Muscle layer of colon (tissue), 2 donors: ENCODE measurements around the gene RSPH1.

Source experiments
- H3K27ac ChIP-seq: one replicate; pipeline ENCODE4 v1.7.0; 2013; ENCODE audit warnings: low read depth, mild to moderate bottlenecking, low read length, moderate library complexity
- H3K27me3 ChIP-seq, 2 donors: one replicate each; pipeline ENCODE4 v1.7.0; 2013; ENCODE audit warnings: low read length in 2 of 2, mild to moderate bottlenecking in 2 of 2; ENCODE audit not compliant: insufficient read depth in 2 of 2, control insufficient read depth in 1 of 2
- H3K36me3 ChIP-seq: one replicate; pipeline ENCODE4 v1.7.0; 2013; ENCODE audit warnings: mild to moderate bottlenecking, low read length; ENCODE audit not compliant: insufficient read depth
- H3K4me1 ChIP-seq: one replicate; pipeline ENCODE4 v1.7.0; 2013; ENCODE audit warnings: mild to moderate bottlenecking, low read length; ENCODE audit not compliant: insufficient read depth
- H3K4me3 ChIP-seq, 2 donors: one replicate each; pipeline ENCODE4 v1.7.0; 2013; ENCODE audit warnings: low read length in 2 of 2, low read depth in 1 of 2, mild to moderate bottlenecking in 1 of 2, moderate library complexity in 1 of 2
- H3K9ac ChIP-seq: one replicate; pipeline ENCODE4 v1.7.0; 2013; ENCODE audit warnings: low read length
- H3K9me3 ChIP-seq: one replicate; pipeline ENCODE4 v1.7.0; 2013; ENCODE audit warnings: mild to moderate bottlenecking, low read length
- donor health status: abdominal sarcoma.
- donor health status: Adenocarcinoma of cecum.

The RSPH1 gene

DNA sequence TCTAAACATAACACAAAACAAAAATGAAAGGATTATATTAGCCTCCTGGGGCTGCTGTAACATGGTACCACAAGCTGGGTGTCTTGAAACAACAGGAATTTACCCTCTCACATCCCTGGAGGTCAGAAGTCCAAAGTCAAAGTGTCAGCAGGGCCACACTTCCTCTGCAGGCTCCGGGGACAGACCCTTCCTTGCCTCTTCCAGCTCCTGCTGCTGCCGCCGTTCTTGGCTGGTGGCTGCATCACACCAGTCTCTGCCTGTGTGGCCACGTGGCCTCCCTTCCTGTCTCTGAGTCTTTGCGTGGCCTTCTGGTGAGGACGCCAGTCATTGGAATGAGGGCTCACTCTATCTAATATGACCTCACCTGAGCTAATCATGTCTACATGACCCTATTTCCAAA, 25.8 kb upstream of the RSPH1 start:
- no peak overlapping the region for H3K4me3 ChIP-seq
- H3K9ac ChIP-seq: no peak overlapping the region
- H3K27ac ChIP-seq: no peak overlapping the region
- peaks cover 23% of the 10 kb centered on the region for H3K4me1 ChIP-seq
- peaks cover 11% of the 10 kb centered on the region for H3K36me3 ChIP-seq
- no peaks in the 10 kb centered on the region for H3K9me3 ChIP-seq
- no peaks in the 10 kb centered on the region for H3K27me3 ChIP-seq

GRCh38 chr21:42521384-42521783, 25.4 kb upstream of the RSPH1 start:
- no peak overlapping the region for H3K9ac ChIP-seq
- no peaks in the 10 kb centered on the region for H3K9me3 ChIP-seq
- H3K27ac ChIP-seq: no peak overlapping the region
- peaks cover 22% of the 10 kb centered on the region for H3K4me1 ChIP-seq
- H3K36me3 ChIP-seq: peaks cover 11% of the 10 kb centered on the region
- H3K27me3 ChIP-seq: no peaks in the 10 kb centered on the region
- H3K4me3 ChIP-seq: no peak overlapping the region

GRCh38 chr21:42520628-42521253, 24.7 kb upstream of the RSPH1 start:
- Histone ChIP-seq H3K9ac (no peak overlapping the region), H3K27me3 (no peaks in the 10 kb centered on the region), H3K9me3 (no peaks in the 10 kb centered on the region), H3K27ac (no peak overlapping the region), H3K4me3 (no peak overlapping the region), H3K4me1 (peaks cover 16% of the 10 kb centered on the region), H3K36me3 (peaks cover 11% of the 10 kb centered on the region)

DNA sequence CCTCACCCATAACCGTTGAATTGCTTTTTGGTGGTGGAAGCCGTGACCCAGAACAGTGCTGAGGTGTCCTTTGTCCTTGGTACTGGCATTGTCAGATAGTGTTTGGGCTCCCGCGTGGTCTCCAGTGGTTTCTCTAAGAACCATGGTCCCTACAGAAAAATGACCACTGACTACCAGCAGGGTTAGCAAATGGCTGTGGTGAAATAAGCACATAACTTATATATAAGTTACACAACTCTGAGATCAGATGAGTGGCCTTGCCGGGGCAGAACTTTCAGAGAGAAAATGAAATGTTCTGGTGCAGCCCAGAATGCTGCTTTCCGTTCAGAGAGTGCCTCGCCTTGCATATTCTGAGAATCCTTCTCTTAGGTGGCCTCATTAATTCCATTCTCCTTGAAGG, 22.6 kb upstream of the RSPH1 start:
- Histone ChIP-seq H3K27me3 (no peaks in the 10 kb centered on the region), H3K4me3 (no peak overlapping the region), H3K9me3 (no peaks in the 10 kb centered on the region), H3K27ac (no peak overlapping the region), H3K36me3 (peaks cover 11% of the 10 kb centered on the region), H3K4me1 (peaks cover 12% of the 10 kb centered on the region), H3K9ac (no peak overlapping the region)

DNA sequence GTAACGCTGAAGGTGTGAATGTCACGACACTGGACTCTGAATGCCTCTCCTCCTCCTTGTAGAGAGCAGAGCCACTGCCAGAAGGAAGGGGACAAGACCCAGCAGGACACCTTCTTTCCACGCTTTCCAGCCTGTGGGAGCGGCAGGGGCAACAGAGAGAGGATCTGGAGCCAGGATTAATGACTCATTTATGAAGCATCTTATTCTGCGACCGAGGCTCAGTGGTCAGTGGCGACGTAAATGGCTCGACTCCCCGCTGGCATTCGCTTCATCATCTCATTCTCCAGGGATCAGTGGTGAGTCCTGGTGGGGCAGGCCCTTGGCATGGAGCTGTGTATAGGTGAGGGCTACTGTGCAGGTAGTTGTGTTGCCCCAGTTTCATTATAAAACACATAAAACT, 22.2 kb upstream of the RSPH1 start:
- H3K9ac ChIP-seq: no peak overlapping the region

GRCh38 chr21:42515708-42516502, 19.9 kb upstream of the RSPH1 start:
- no peaks in the 10 kb centered on the region for H3K27me3 ChIP-seq
- peaks cover 11% of the 10 kb centered on the region for H3K36me3 ChIP-seq
- no peak overlapping the region for H3K9ac ChIP-seq
- no peak overlapping the region for H3K27ac ChIP-seq
- no peak overlapping the region for H3K4me3 ChIP-seq
- H3K4me1 ChIP-seq: peaks cover 12% of the 10 kb centered on the region
- no peaks in the 10 kb centered on the region for H3K9me3 ChIP-seq

More for the DNA sequence above, 22.2 kb upstream of the RSPH1 start:
- Histone ChIP-seq H3K4me1 (peaks cover 12% of the 10 kb centered on the region), H3K9me3 (no peaks in the 10 kb centered on the region), H3K4me3 (no peak overlapping the region), H3K36me3 (peaks cover 11% of the 10 kb centered on the region), H3K27me3 (no peaks in the 10 kb centered on the region), H3K27ac (no peak overlapping the region)

DNA sequence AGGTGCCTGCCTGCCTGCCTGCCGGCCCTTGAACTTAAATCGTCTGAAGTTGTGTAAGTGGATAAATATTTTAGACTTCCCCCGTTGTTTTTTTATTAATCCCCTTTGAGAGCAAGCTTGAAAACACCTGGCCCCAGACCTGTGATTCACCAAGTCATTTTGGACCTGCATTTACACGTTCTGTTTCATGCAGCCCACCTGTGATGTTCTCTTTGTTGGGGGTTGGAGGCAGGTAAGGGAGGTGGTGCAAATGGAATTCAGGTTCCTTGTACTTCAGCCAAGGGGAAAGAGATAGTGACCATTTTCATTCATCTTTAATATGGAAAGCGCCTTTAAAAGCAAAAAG, 18.8 kb upstream of the RSPH1 start:
- peak overlapping the region; percentile 55 for H3K27ac ChIP-seq
- peaks cover 10% of the 10 kb centered on the region for H3K36me3 ChIP-seq
- H3K9ac ChIP-seq: peak overlapping the region; percentile 21
- no peaks in the 10 kb centered on the region for H3K9me3 ChIP-seq
- H3K4me1 ChIP-seq: peaks cover 12% of the 10 kb centered on the region
- no peaks in the 10 kb centered on the region for H3K27me3 ChIP-seq
- H3K4me3 ChIP-seq: peak overlapping the region; percentile 68 to 92

DNA sequence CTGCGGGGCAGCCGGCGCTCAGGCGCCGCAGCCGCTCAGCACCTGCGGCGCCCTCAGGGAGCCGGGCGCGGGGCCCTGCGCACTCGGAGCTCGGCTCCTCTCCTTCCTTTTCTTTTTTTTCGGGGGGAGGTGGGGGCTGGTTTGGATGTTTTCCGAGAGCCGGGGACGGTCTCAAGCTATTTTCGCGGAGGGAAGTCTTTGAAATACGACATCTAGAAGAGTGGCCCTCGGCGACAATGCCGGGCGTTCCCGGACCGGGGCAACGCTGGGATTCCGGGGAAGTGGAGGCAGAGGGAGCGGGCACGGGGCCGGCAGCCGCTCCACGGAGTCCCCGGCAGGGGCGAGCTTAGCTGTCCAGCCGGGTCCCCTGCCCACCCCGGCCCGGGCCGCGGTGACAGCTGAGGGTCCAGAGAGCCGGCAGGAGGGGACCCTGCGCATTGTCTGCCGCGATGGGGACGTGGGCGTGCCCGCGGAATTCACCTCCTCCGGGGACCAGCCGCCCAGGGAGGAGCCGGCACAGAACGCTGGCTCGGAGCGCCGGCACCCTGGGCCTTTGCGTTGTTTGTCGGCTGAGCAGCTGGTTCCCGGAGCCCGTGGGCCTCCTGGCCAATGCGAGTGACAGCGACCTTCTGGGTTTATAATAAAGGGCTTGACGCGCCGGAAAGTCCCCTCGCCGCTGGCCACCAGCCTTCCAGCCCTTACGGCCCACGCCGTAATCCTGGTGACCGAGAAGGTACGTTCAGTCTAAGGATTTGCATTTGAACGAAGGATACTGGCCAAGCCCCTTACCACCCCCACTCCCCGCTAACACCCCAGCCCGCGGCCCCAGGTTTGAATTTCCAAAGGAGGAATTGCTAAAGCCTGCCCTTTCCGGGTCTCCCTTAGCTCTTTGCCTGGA, 18.2 kb upstream of the RSPH1 start:
- peak overlapping the region; percentile 21 for H3K9ac ChIP-seq
- H3K9me3 ChIP-seq: no peaks in the 10 kb centered on the region
- no peaks in the 10 kb centered on the region for H3K27me3 ChIP-seq
- H3K36me3 ChIP-seq: peaks cover 6% of the 10 kb centered on the region
- H3K4me3 ChIP-seq: peak overlapping the region; percentile 68 to 92
- peaks cover 12% of the 10 kb centered on the region for H3K4me1 ChIP-seq
- H3K27ac ChIP-seq: peak overlapping the region; percentile 55

- Histone ChIP-seq H3K36me3 (no peaks in the 10 kb centered on the region), H3K4me1 (peaks cover 12% of the 10 kb centered on the region), H3K27me3 (no peaks in the 10 kb centered on the region), H3K9ac (peak within 1 kb of the TSS; percentile 21), H3K4me3 (peak within 1 kb of the TSS; percentile 68 to 92), H3K9me3 (no peaks in the 10 kb centered on the region), H3K27ac (peak within 1 kb of the TSS; percentile 55)
Observed at GRCh38 chr21:42513151-42513984, 17.3 kb upstream of the RSPH1 start, which contains the start of gene SLC37A1. TSS of gene SLC37A1 (plus strand) at chr21:42513852. CDS start at chr21:42518455, 4,603 bp downstream.

DNA sequence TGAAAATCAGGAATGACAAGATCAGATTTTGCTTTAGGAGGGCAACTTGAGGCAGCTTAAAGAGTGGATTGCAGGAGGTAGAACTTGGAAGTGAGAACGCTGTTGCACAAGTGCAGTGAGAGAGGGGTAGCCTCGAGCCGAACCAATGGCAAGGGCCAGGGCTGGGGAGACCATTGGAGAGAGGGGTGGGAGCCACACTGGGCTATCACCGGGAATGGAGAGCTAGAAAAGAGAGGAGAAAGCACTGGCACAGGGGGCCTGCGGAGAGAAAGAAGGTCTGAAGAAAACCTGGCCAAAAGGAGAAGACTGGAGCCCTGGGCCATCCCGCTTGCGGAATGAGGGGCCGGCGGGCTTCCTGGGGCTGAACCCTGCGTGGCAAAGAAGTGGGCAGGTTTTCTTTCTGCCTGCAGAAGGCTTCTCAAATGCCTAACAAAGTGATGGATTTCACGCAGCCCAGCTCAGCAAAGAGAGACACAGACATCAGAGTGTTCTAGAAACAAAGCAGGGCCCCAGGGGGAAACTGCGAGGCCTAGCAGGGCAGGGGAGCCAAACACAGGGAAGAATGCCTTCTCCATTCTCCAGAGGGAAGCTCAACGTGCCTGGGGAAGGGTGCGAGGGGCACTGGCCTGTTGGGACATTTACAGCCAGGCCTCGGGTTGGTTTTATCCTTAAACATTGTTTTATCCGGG, 16.5 kb upstream of the RSPH1 start:
- Histone ChIP-seq H3K27me3 (no peaks in the 10 kb centered on the region), H3K27ac (no peak overlapping the region), H3K36me3 (no peaks in the 10 kb centered on the region), H3K9ac (no peak overlapping the region), H3K4me1 (peaks cover 12% of the 10 kb centered on the region), H3K4me3 (no peak overlapping the region), H3K9me3 (no peaks in the 10 kb centered on the region)
